A673 (cell line): Measurements from ENCODE around the gene TBC1D24. TPM values are rescaled to one million over a fixed set of nuclear protein-coding genes. Genes with fewer than 3 reads are reported as not detected.
A peak's percentile ranks its signal among the peaks of the same experiment; 100 is the strongest.

Experiments used
- Bru-seq: library from RNA; stranded (reverse); fragments of 400-500 nt; gene quantifications from one replicate; lab custom pipeline; 2021; lab: Mats Ljungman, UMichigan
- BruChase-seq, 2 experiments: library from RNA; stranded (reverse); fragments of 400-500 nt; gene quantifications; one replicate each; lab custom pipeline; 2021; lab: Mats Ljungman, UMichigan
- BruUV-seq: library from RNA; stranded (reverse); fragments of 400-500 nt; replicated peaks from 2 replicates; lab custom pipeline; 2021; lab: Mats Ljungman, UMichigan
- CTCF ChIA-PET: fragments of 300-600 bp; sonication (Branson Sonifier 250); formaldehyde crosslinking; loops from one replicate; lab custom pipeline; 2022; ENCODE audit warnings: antibody characterized with exemption; lab: Charles Lee
- POLR2A ChIA-PET: fragments of 300-600 bp; sonication (Branson Sonifier 250); formaldehyde crosslinking; loops from one replicate; lab custom pipeline; 2022; ENCODE audit warnings: antibody characterized with exemption; ENCODE audit not compliant: low non-redundant PET; lab: Charles Lee
- DNase-seq: peaks from one replicate; pipeline ENCODE4 v3.0.0-alpha.2; 2015; ENCODE audit warnings: low spot score
- H3K27ac ChIP-seq: fragments of 200-600 bp; sonication (generic); 2 replicates; pipeline ENCODE4 v1.5.1; 2016; ENCODE audit warnings: mixed run types, low read depth, mild to moderate bottlenecking, mixed read lengths, antibody characterized with exemption, low read length; ENCODE audit not compliant: poor library complexity, severe bottlenecking
- H3K27me3 ChIP-seq: fragments of 200-600 bp; sonication (generic); replicated peaks from 2 replicates; pipeline ENCODE4 v1.6.1; 2017; ENCODE audit warnings: mixed run types, low read depth, mild to moderate bottlenecking, mixed read lengths, antibody characterized with exemption, low read length; ENCODE audit not compliant: insufficient read depth, poor library complexity
- H3K36me3 ChIP-seq: fragments of 200-600 bp; sonication (generic); 2 replicates; pipeline ENCODE4 v1.6.1; 2016; ENCODE audit warnings: mixed run types, mild to moderate bottlenecking, mixed read lengths, antibody characterized with exemption, low read length; ENCODE audit not compliant: insufficient read depth, poor library complexity, severe bottlenecking
- H3K4me1 ChIP-seq: fragments of 200-600 bp; sonication (generic); 2 replicates; pipeline ENCODE4 v1.6.1; 2017; ENCODE audit warnings: mixed run types, mild to moderate bottlenecking, mixed read lengths, antibody characterized with exemption, low read length; ENCODE audit not compliant: insufficient read depth, poor library complexity, severe bottlenecking
- H3K4me3 ChIP-seq: fragments of 200-600 bp; sonication (generic); 2 replicates; pipeline ENCODE4 v1.5.1; 2016; ENCODE audit warnings: low read depth, mixed run types, mild to moderate bottlenecking, mixed read lengths, low read length; ENCODE audit not compliant: poor library complexity, severe bottlenecking
- H3K9me3 ChIP-seq: fragments of 200-600 bp; sonication (generic); 2 replicates; pipeline ENCODE4 v1.6.1; 2016; ENCODE audit warnings: mixed run types, low read depth, mild to moderate bottlenecking, mixed read lengths, antibody characterized with exemption, low read length; ENCODE audit not compliant: poor library complexity, severe bottlenecking
- CTCF ChIP-seq: fragments of 300-800, 200-600 bp; sonication (generic); conservative IDR thresholded peaks from 2 replicates; pipeline ENCODE4 v1.5.1; 2017; ENCODE audit warnings: low read depth, mild to moderate bottlenecking, antibody characterized with exemption, low read length, moderate library complexity, mixed read lengths
- EZH2 ChIP-seq: fragments of 200-600 bp; sonication (generic); IDR thresholded peaks from 2 replicates; pipeline ENCODE4 v1.6.1; 2017; ENCODE audit warnings: borderline replicate concordance, low read depth, mild to moderate bottlenecking, mixed read lengths, antibody characterized with exemption, low read length; ENCODE audit not compliant: poor library complexity, severe bottlenecking
- intact Hi-C: fragments of 100-400 bp; cut with micrococcal nuclease; formaldehyde crosslinking; loops from one replicate; pipeline ENCODE4 v1.10.0; 2022; ENCODE audit not compliant: unreplicated experiment
- long read RNA-seq: library from polyadenylated mRNA; stranded (forward); transcript quantifications from one replicate; pipeline ENCODE4 v2.0.0, GENCODE V29; 2022
- total RNA-seq: library from RNA; stranded (reverse); gene quantifications from 2 replicates; pipeline ENCODE4 v1.2.3, GENCODE V29; 2021

The TBC1D24 gene
- total RNA-seq (24.2 and 27.1 TPM in 2 replicates), Bru-seq, nascent RNA (percentile 52 among the genes with signal in this experiment), BruChase-seq, experiment 1, labeled RNA remaining after a 2-hour chase (percentile 67 among the genes with signal in this experiment), BruChase-seq, experiment 2, labeled RNA remaining after a 6-hour chase (percentile 81 among the genes with signal in this experiment)
- long read RNA-seq, full-length matches to known transcripts = 5 of 16 reads
- long read RNA-seq, partial matches to known transcripts = 0 of 16 reads
- long read RNA-seq, other reads (novel, unspliced or antisense) = 11 of 16 reads

- Histone ChIP-seq H3K9me3 (no peaks in the 10 kb centered on the region), H3K36me3 (no peaks in the 10 kb centered on the region), H3K4me3 (peak within 1 kb of the TSS; percentile 87), H3K27ac (peak within 1 kb of the TSS; percentile 88), H3K27me3 (no peaks in the 10 kb centered on the region), H3K4me1 (peaks cover 40% of the 10 kb centered on the region)
- DNase-seq = peak; percentile 91
- TF ChIP-seq EZH2 = no peak
- CTCF ChIA-PET = interaction anchor here (0.6 to 0.7 kb wide), 2 partner anchors 27 to 692 kb away, joined by 3 to 12 read pairs; partner anchors contain the start of gene NUBP2
- no TSS peak for BruUV-seq
- POLR2A ChIA-PET = interaction anchor here (0.5 kb wide), 1 partner anchor 38 kb away, joined by 3 read pairs; no protein-coding TSS in a partner anchor
- intact Hi-C loops = no loop called here
These were observed at the start of gene TBC1D24 for GRCh38 chr16:2474877-2475412. Gene TBC1D24, plus strand, starts transcription at chr16:2475127. Its CDS starts 21,022 bp downstream, at chr16:2496149.

GRCh38 chr16:2425825-2426430 lies 49.0 kb upstream of the TBC1D24 start:
- BruUV-seq = no TSS peak
- H3K36me3 ChIP-seq = peaks cover 7% of the 10 kb centered on the region
- intact Hi-C loops = loop anchor here (5.0 kb wide), 1 partner anchor 84 kb away; the partner anchor contains the start of gene ABCA3
- DNase-seq = no peak
- ChIA-PET CTCF (no interaction called here), POLR2A (interaction anchor here (0.5 kb wide), 1 partner anchor 12 kb away, joined by 7 read pairs; no protein-coding TSS in a partner anchor)
- H3K4me1 ChIP-seq = peaks cover 22% of the 10 kb centered on the region
- no peak overlapping the region for H3K27ac ChIP-seq
- H3K4me3 ChIP-seq = no peak overlapping the region
- TF ChIP-seq EZH2 = no peak
- no peak for TF ChIP-seq CTCF
- no peaks in the 10 kb centered on the region for H3K27me3 ChIP-seq
- H3K9me3 ChIP-seq = no peaks in the 10 kb centered on the region

- Histone ChIP-seq H3K27me3 (no peaks in the 10 kb centered on the region), H3K4me1 (peaks cover 27% of the 10 kb centered on the region), H3K27ac (no peak overlapping the region), H3K9me3 (no peaks in the 10 kb centered on the region), H3K4me3 (no peak overlapping the region), H3K36me3 (peaks cover 17% of the 10 kb centered on the region)
- intact Hi-C loops = loop anchor here (5.0 kb wide), 1 partner anchor 85 kb away; the partner anchor contains the start of gene ABCA3
- ChIA-PET CTCF (no interaction called here), POLR2A (no interaction called here)
- TF ChIP-seq EZH2 (no peak), CTCF (no peak)
- BruUV-seq = no TSS peak
- DNase-seq = no peak
These were observed 48.0 kb upstream of the TBC1D24 start for GRCh38 chr16:2426941-2427361.
